SH-SY5Y (cell line): ENCODE results near the gene GLIPR1L1.

Experiments
- GATA2 ChIP-seq: IDR thresholded peaks from 2 replicates; pipeline ENCODE4 v1.6.1; 2011; ENCODE audit warnings: mild to moderate bottlenecking, low read depth, low read length
- GATA3 ChIP-seq: IDR thresholded peaks from 2 replicates; pipeline ENCODE4 v1.6.1; 2011; ENCODE audit warnings: low read depth, mild to moderate bottlenecking, low read length, moderate library complexity

DNA sequence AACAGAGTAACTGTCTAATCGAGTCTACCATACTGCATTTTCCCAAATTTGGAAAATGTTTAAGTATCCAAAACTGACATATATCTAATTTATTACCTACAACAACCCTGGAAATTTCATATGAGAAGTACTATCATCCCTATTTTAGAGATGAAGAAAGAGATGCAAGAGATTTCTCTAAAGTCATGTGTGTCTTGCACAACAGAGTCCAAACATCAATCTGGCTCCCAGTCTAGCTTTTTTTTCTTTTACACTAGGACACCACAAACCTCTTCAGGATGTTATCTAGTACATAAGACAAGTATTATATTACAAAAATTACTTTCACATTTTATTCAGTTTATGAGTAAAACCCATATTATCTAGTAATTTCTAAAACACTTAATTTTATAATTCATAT, 43.5 kb upstream of the GLIPR1L1 start:
- TF ChIP-seq GATA2: no peak
- TF ChIP-seq GATA3: no peak
